ENCODE results near the gene OOEP.

- TF ChIP-seq POLR2AphosphoS5 (IDR thresholded peaks at IDR 0.05; ENCODE audit: low read depth, low read length), result no peak
- TF ChIP-seq SIN3A (IDR thresholded peaks at IDR 0.05; ENCODE audit: low read depth), result no peak
- TF ChIP-seq ZFX (IDR thresholded peaks at IDR 0.05), result no peak
- no peak for TF ChIP-seq CTCF (IDR thresholded peaks at IDR 0.05 in 2 of 3, conservative IDR thresholded peaks at IDR 0.05 in 1 of 3; ENCODE audit: borderline replicate concordance in 1 of 3, insufficient read depth in 1 of 3, low read depth in 2 of 3, low read length in 2 of 3)
- TF ChIP-seq EZH2phosphoT487 (IDR thresholded peaks at IDR 0.05; ENCODE audit: borderline replicate concordance), result no peak
- no peak for TF ChIP-seq ZNF274 (IDR thresholded peaks at IDR 0.05; ENCODE audit: low read depth, low read length)
- TF ChIP-seq EZH2 (IDR thresholded peaks at IDR 0.05), result no peak
- no peak for TF ChIP-seq SP1 (IDR thresholded peaks at IDR 0.05; ENCODE audit: low read depth)
Observed at GRCh38 chr6:73353636-73354593, 15.8 kb downstream of the OOEP start, which contains the start of gene DPPA5.
